ENCODE data around the gene HPSE2.

HPSE2 gene

GRCh38 chr10:98483658-98484057, 752.0 kb downstream of the HPSE2 start:
- DNase-seq, result no peak

- no peak for DNase-seq
These were observed 753.6 kb downstream of the HPSE2 start for GRCh38 chr10:98482096-98482495.

GRCh38 chr10:98481404-98481945, 754.2 kb downstream of the HPSE2 start:
- DNase-seq, result no peak

- peak; percentile 64 for DNase-seq
These were observed 757.0 kb downstream of the HPSE2 start for GRCh38 chr10:98478430-98479222.

GRCh38 chr10:98477861-98478260, 757.8 kb downstream of the HPSE2 start:
- DNase-seq, result no peak

GRCh38 chr10:98474628-98475027, 761.0 kb downstream of the HPSE2 start:
- no peak for DNase-seq

- peak; percentile 76 for DNase-seq
These were observed 763.5 kb downstream of the HPSE2 start for GRCh38 chr10:98472196-98472595.

- no peak for DNase-seq
These were observed 764.8 kb downstream of the HPSE2 start for GRCh38 chr10:98470850-98471249.

- no peak for DNase-seq
These were observed 766.4 kb downstream of the HPSE2 start for GRCh38 chr10:98469001-98469931.

GRCh38 chr10:98467506-98468318, 767.9 kb downstream of the HPSE2 start:
- DNase-seq, result peak; percentile 92

- DNase-seq, result no peak
These were observed 768.7 kb downstream of the HPSE2 start for GRCh38 chr10:98466861-98467505.

- no peak for DNase-seq
These were observed 769.8 kb downstream of the HPSE2 start for GRCh38 chr10:98465866-98466265.

GRCh38 chr10:98463976-98464754, 771.5 kb downstream of the HPSE2 start:
- DNase-seq, result no peak

- DNase-seq, result no peak
These were observed 772.6 kb downstream of the HPSE2 start for GRCh38 chr10:98463016-98463415.

GRCh38 chr10:98461500-98461842, 774.2 kb downstream of the HPSE2 start:
- no peak for DNase-seq

- DNase-seq, result peak; percentile 93
These were observed 774.7 kb downstream of the HPSE2 start for GRCh38 chr10:98460837-98461499.

- DNase-seq, result no peak
These were observed 776.6 kb downstream of the HPSE2 start for GRCh38 chr10:98458809-98459784.

- DNase-seq, result no peak
These were observed 777.9 kb downstream of the HPSE2 start for GRCh38 chr10:98457721-98458120.

- DNase-seq, result no peak
These were observed 778.8 kb downstream of the HPSE2 start for GRCh38 chr10:98456686-98457482.

Measured in islet precursor cell (in vitro differentiated cells).